Endothelial cell of umbilical vein (primary cell): ENCODE measurements around the gene DCC. TPM values are rescaled to one million over a fixed set of nuclear protein-coding genes. Genes with fewer than 3 reads are reported as not detected.

ENCODE experiments used
- BruUV-seq: library from RNA; stranded (reverse); fragments of 400-500 nt; replicated peaks from 2 replicates; lab custom pipeline; 2021; lab: Mats Ljungman, UMichigan
- CTCF ChIA-PET: fragments of 300-600, 350-600 bp; sonication (Branson Sonifier 250); formaldehyde crosslinking; loops from one replicate; lab custom pipeline; 2021; ENCODE audit warnings: antibody characterized with exemption, inconsistent platforms; lab: Charles Lee
- POLR2A ChIA-PET: fragments of 300-600, 350-600 bp; sonication (Branson Sonifier 250); formaldehyde crosslinking; loops from one replicate; lab custom pipeline; 2021; ENCODE audit warnings: antibody characterized with exemption, inconsistent platforms; lab: Charles Lee
- DNase-seq: peaks from one replicate; pipeline ENCODE4 v3.0.0-alpha.2; 2011; ENCODE audit warnings: low read depth, low spot score
- FAIRE-seq: peaks from 2 replicates; lab custom pipeline; 2011; peaks lifted over from hg19 to GRCh38; lab: Jason Lieb, UNC
- H2AFZ ChIP-seq: 2 replicates; pipeline ENCODE4 v1.6.0; 2012; ENCODE audit warnings: low read depth, low read length, control low read depth, inconsistent platforms
- H3K27ac ChIP-seq: 2 replicates; pipeline ENCODE4 v1.5.1; 2011; ENCODE audit warnings: low read depth, mild to moderate bottlenecking, control low read depth, low read length, moderate library complexity; ENCODE audit not compliant: insufficient read depth
- H3K27me3 ChIP-seq, 2 experiments: 2 replicates each; pipeline versions ENCODE4 v1.6.0 to v1.6.1; 2011; ENCODE audit warnings: low read length in 2 of 2, mixed read lengths in 1 of 2; ENCODE audit not compliant: control insufficient read depth in 2 of 2, insufficient read depth in 2 of 2
- H3K36me3 ChIP-seq, 2 experiments: 2 replicates in 1 of 2; 3 replicates in 1 of 2; pipeline ENCODE4 v1.5.1; 2011; ENCODE audit warnings: low read length in 2 of 2, mild to moderate bottlenecking in 1 of 2, moderate library complexity in 1 of 2; ENCODE audit not compliant: control insufficient read depth in 2 of 2, insufficient read depth in 2 of 2; ENCODE audit errors: extremely low read depth in 1 of 2
- H3K4me1 ChIP-seq: 3 replicates; pipeline ENCODE4 v1.5.1; 2011; ENCODE audit warnings: mild to moderate bottlenecking, low read length; ENCODE audit not compliant: control insufficient read depth, insufficient read depth; ENCODE audit errors: extremely low read depth
- H3K4me2 ChIP-seq: 2 replicates; pipeline ENCODE4 v1.6.1; 2011; ENCODE audit warnings: low read length, control low read depth, mixed read lengths; ENCODE audit not compliant: insufficient read depth
- H3K4me3 ChIP-seq, 3 experiments: fragments of 200-600 bp in 1 of 3; sonication (generic), shearing (Covaris generic) in 1 of 3; replicated peaks in 1 of 3; 2 replicates each; pipeline ENCODE4 v1.5.1; 2011 to 2016; ENCODE audit warnings: control low read depth in 3 of 3, low read length in 3 of 3, mild to moderate bottlenecking in 2 of 3, inconsistent platforms in 1 of 3, low read depth in 1 of 3, moderate library complexity in 1 of 3; ENCODE audit not compliant: insufficient read depth in 1 of 3
- H3K79me2 ChIP-seq: 2 replicates; pipeline ENCODE4 v1.6.0; 2012; ENCODE audit warnings: low read length, inconsistent platforms; ENCODE audit not compliant: control insufficient read depth, insufficient read depth
- H3K9ac ChIP-seq: replicated peaks from 2 replicates; pipeline ENCODE3; 2011; ENCODE audit warnings: low read length, control low read depth; ENCODE audit not compliant: insufficient read depth; ENCODE audit errors: extremely low read depth
- H3K9me1 ChIP-seq: replicated peaks from 3 replicates; pipeline ENCODE4 v1.6.0; 2011; ENCODE audit warnings: mild to moderate bottlenecking, low read length; ENCODE audit not compliant: control insufficient read depth, insufficient read depth; ENCODE audit errors: extremely low read depth
- H3K9me3 ChIP-seq: replicated peaks from 2 replicates; pipeline ENCODE4 v1.5.1; 2012; ENCODE audit warnings: low read length, inconsistent platforms; ENCODE audit not compliant: control insufficient read depth, insufficient read depth
- H4K20me1 ChIP-seq: replicated peaks from 2 replicates; pipeline ENCODE3; 2011; ENCODE audit warnings: mild to moderate bottlenecking, low read length; ENCODE audit not compliant: control insufficient read depth, insufficient read depth; ENCODE audit errors: extremely low read depth
- EZH2 ChIP-seq: IDR thresholded peaks from 2 replicates; pipeline ENCODE4 v1.6.1; 2012; ENCODE audit warnings: borderline replicate concordance, low read depth, mild to moderate bottlenecking, moderate library complexity, low read length, inconsistent platforms; ENCODE audit not compliant: severe bottlenecking
- FOS ChIP-seq: IDR thresholded peaks from 2 replicates; pipeline ENCODE4 v1.6.1; 2011; ENCODE audit warnings: mild to moderate bottlenecking, low read length, moderate library complexity, borderline replicate concordance; ENCODE audit not compliant: insufficient read depth
- GATA2 ChIP-seq: IDR thresholded peaks from 2 replicates; pipeline ENCODE4 v1.7.0; 2011; ENCODE audit warnings: low read depth, mild to moderate bottlenecking, moderate library complexity, mixed read lengths, low read length; ENCODE audit not compliant: insufficient read length, insufficient read depth
- JUN ChIP-seq: IDR thresholded peaks from 2 replicates; pipeline ENCODE4 v1.6.1; 2011; ENCODE audit warnings: borderline replicate concordance, low read depth; ENCODE audit not compliant: insufficient read length, insufficient read depth
- MYC ChIP-seq: IDR thresholded peaks from one replicate; pipeline ENCODE4 v1.6.1; 2011; ENCODE audit warnings: mild to moderate bottlenecking, low read depth, low read length
- POLR2A ChIP-seq: IDR thresholded peaks from 2 replicates; pipeline ENCODE4 v1.6.1; 2012; ENCODE audit warnings: low read depth, mild to moderate bottlenecking, control low read depth, low read length
- POLR2AphosphoS5 ChIP-seq: IDR thresholded peaks from 2 replicates; pipeline ENCODE4 v1.6.1; 2012; ENCODE audit warnings: low read depth, mild to moderate bottlenecking, control low read depth, low read length, moderate library complexity; ENCODE audit not compliant: insufficient read depth
- dilution Hi-C: fragments of 300-500 bp; cut with MboI; formaldehyde crosslinking; loops from one replicate; pipeline ENCODE4 v1.15.0; 2019; ENCODE audit warnings: low sequenced_read_pairs; ENCODE audit not compliant: extremely low pct_ligation_motif_present
- intact Hi-C: fragments of 100-400 bp; cut with micrococcal nuclease; formaldehyde crosslinking; loops from one replicate; pipeline ENCODE4 v1.10.0; 2022
- polyA plus RNA-seq, 4 experiments: library from polyadenylated mRNA; depleted of rRNA in 3 of 4; stranded (reverse) in 3 of 4; unstranded in 1 of 4; fragments of >200 nt; gene quantifications; 2 replicates each; pipeline versions ENCODE4 v1.2.1 to v1.2.3, GENCODE V29; 2011 to 2012; ENCODE audit warnings: missing spikeins in 1 of 4
- total RNA-seq: library from RNA; stranded (reverse); gene quantifications from 2 replicates; pipeline ENCODE4 v1.2.3, GENCODE V29; 2021
- TF ChIP-seq, protein P1 (sequence below): IDR thresholded peaks from 2 replicates; pipeline ENCODE4 v1.6.1; 2011; ENCODE audit not compliant: insufficient read depth, insufficient read length
- TF ChIP-seq, protein P2 (sequence below), 2 donors: IDR thresholded peaks; 1 replicate in 1 of 2; 2 replicates in 1 of 2; pipeline ENCODE4 v1.5.1; 2011; ENCODE audit warnings: low read length in 2 of 2, mild to moderate bottlenecking in 2 of 2, moderate library complexity in 2 of 2, control low read depth in 1 of 2, inconsistent platforms in 1 of 2, low read depth in 1 of 2; ENCODE audit not compliant: insufficient read depth in 1 of 2; ENCODE audit errors: extremely low read depth in 1 of 2

The DCC gene
- total and polyA plus RNA-seq, 2 donors (not counting 3 experiments of a cell fraction or from before 2014, with no cell fraction given), result not detected

DNA sequence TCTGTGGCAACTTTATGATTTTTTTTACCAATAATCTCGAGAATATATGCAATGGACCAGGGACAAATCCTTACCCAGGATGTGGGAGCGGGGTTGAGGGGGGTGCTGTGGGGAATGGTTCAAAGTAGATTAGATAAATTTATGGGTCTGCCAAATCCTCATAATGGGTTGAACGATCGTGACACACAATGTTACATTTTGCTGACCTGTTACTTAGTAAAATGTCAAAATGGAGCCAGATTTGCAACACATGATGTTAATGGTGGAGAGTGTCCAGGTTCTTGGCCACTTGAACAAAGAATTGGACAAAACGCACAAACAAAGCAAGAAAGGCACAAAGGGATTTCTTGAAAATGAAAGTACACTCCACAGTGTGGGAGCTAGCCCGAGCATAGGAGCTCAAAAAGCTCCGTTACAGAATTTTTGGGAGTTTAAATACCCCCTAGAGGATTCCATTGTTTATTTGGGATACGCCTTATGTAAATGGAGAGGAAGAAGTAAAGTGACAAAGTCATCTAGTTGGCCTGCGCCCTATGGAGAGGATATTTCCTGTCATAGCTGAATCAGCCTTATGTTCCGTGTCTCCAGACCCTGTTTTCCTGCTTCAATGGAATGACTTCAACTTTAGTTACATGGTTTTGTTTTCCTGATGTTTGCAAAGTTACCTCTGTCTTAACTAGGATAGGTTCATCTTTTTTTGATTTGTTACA lies 776.0 kb downstream of the DCC start:
- Histone ChIP-seq H3K27me3 (no peaks in the 10 kb centered on the region), H3K36me3 (no peaks in the 10 kb centered on the region), H3K9ac (no peak overlapping the region), H4K20me1 (no peaks in the 10 kb centered on the region), H3K4me1 (no peaks in the 10 kb centered on the region), H3K79me2 (no peaks in the 10 kb centered on the region), H3K4me3 (no peak overlapping the region), H3K27ac (no peak overlapping the region), H3K9me1 (no peaks in the 10 kb centered on the region), H3K9me3 (peaks cover 3% of the 10 kb centered on the region), H2AFZ (no peak overlapping the region), H3K4me2 (no peak overlapping the region)
- no peak for TF ChIP-seq JUN
- no peak for TF ChIP-seq GATA2
- no peak for TF ChIP-seq POLR2AphosphoS5
- no peak for TF ChIP-seq FOS
- TF ChIP-seq MYC, result no peak
- TF ChIP-seq EZH2, result no peak
- TF ChIP-seq, protein P1, sequence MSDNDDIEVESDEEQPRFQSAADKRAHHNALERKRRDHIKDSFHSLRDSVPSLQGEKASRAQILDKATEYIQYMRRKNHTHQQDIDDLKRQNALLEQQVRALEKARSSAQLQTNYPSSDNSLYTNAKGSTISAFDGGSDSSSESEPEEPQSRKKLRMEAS, result no peak
- no peak for TF ChIP-seq POLR2A
- TF ChIP-seq, protein P2, sequence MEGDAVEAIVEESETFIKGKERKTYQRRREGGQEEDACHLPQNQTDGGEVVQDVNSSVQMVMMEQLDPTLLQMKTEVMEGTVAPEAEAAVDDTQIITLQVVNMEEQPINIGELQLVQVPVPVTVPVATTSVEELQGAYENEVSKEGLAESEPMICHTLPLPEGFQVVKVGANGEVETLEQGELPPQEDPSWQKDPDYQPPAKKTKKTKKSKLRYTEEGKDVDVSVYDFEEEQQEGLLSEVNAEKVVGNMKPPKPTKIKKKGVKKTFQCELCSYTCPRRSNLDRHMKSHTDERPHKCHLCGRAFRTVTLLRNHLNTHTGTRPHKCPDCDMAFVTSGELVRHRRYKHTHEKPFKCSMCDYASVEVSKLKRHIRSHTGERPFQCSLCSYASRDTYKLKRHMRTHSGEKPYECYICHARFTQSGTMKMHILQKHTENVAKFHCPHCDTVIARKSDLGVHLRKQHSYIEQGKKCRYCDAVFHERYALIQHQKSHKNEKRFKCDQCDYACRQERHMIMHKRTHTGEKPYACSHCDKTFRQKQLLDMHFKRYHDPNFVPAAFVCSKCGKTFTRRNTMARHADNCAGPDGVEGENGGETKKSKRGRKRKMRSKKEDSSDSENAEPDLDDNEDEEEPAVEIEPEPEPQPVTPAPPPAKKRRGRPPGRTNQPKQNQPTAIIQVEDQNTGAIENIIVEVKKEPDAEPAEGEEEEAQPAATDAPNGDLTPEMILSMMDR (IDR thresholded peaks at IDR 0.05; ENCODE audit: extremely low read depth in 1 of 2, insufficient read depth in 1 of 2, low read depth in 1 of 2, low read length in 2 of 2), result no peak
- CTCF ChIA-PET, result no interaction called here
- POLR2A ChIA-PET, result no interaction called here
- no peak for FAIRE-seq
- intact Hi-C loops, result no loop called here
- no TSS peak for BruUV-seq
- DNase-seq, result no peak
- dilution Hi-C loops, result no loop called here
